ENCODE results near the gene SORCS3. TPM values are rescaled to one million over a fixed set of nuclear protein-coding genes. Genes with fewer than 3 reads are reported as not detected.

SORCS3 gene
- total and polyA plus RNA-seq, 2 donors (not counting 1 experiment from before 2014, with no cell fraction given), result not detected

GRCh38 chr10:105269689-105270088, 628.6 kb downstream of the SORCS3 start:
- intact Hi-C loops (cut with micrococcal nuclease), result no loop called here
- H3K4me3 ChIP-seq (ENCODE audit: control extremely low read depth in 1 of 5, extremely low read depth in 1 of 5, insufficient read depth in 1 of 5, low read depth in 2 of 5, low read length in 4 of 5), result no peak overlapping the region
- H3K79me2 ChIP-seq (ENCODE audit: control insufficient read depth, insufficient read depth, low read length), result no peaks in the 10 kb centered on the region
- H3K9ac ChIP-seq (ENCODE audit: low read length), result no peak overlapping the region
- H3K9me3 ChIP-seq (ENCODE audit: control extremely low read depth in 1 of 3, control insufficient read depth in 2 of 3, insufficient read depth in 1 of 3, low read length in 2 of 3), result no peaks in the 10 kb centered on the region
- no peak overlapping the region for H3K27ac ChIP-seq (ENCODE audit: low read length in 2 of 2)
- no peak for TF ChIP-seq CTCF (IDR thresholded peaks at IDR 0.05)
- no peak for TF ChIP-seq EZH2 (IDR thresholded peaks at IDR 0.05; ENCODE audit: borderline replicate concordance, insufficient read depth, low read depth, low read length, poor library complexity, severe bottlenecking)
- POLR2A ChIA-PET, result no interaction called here
- no peaks in the 10 kb centered on the region for H3K27me3 ChIP-seq (replicated peaks in 1 of 4; ENCODE audit: control extremely low read depth in 1 of 4, control insufficient read depth in 3 of 4, insufficient read depth in 4 of 4, low read length in 3 of 4)
- H3K4me3 Mint-ChIP-seq, result no peak overlapping the region
- H2AFZ ChIP-seq (ENCODE audit: insufficient read depth, low read depth, low read length, poor library complexity, severe bottlenecking), result no peak overlapping the region
- DNase-seq, result no peak
- no peaks in the 10 kb centered on the region for H4K20me1 ChIP-seq (ENCODE audit: control insufficient read depth, insufficient read depth, low read length, poor library complexity, severe bottlenecking)
- no peak for ATAC-seq (ENCODE audit: low read depth)
- 22% methylated on average over 1 of the region's 3 CpGs for WGBS (ENCODE audit: insufficient coverage)
- H3K9me3 Mint-ChIP-seq (ENCODE audit: insufficient read depth), result peaks cover 4% of the 10 kb centered on the region
- no peaks in the 10 kb centered on the region for H3K4me1 ChIP-seq (ENCODE audit: control insufficient read depth in 2 of 2, insufficient read depth in 2 of 2, low read length in 2 of 2)
- no peaks in the 10 kb centered on the region for H3K4me1 Mint-ChIP-seq
- no peak overlapping the region for H3K27ac Mint-ChIP-seq
- H3K36me3 ChIP-seq (replicated peaks in 1 of 2; ENCODE audit: control extremely low read depth in 1 of 2, control insufficient read depth in 1 of 2, extremely low read depth in 1 of 2, insufficient read depth in 2 of 2, low read length in 1 of 2), result no peaks in the 10 kb centered on the region
- CTCF ChIA-PET, result no interaction called here
- H3K4me2 ChIP-seq (replicated peaks; ENCODE audit: low read depth, low read length, poor library complexity, severe bottlenecking), result no peak overlapping the region
- H3K27me3 Mint-ChIP-seq, result no peaks in the 10 kb centered on the region

GRCh38 chr10:105274556-105275070, 633.5 kb downstream of the SORCS3 start:
- no peak overlapping the region for H3K4me3 Mint-ChIP-seq

More at GRCh38 chr10:105274556-105275070, 633.5 kb downstream of the SORCS3 start:
- Mint-ChIP-seq H3K9me3 (ENCODE audit: insufficient read depth) (no peaks in the 10 kb centered on the region), H3K27ac (no peak overlapping the region), H3K27me3 (no peaks in the 10 kb centered on the region), H3K4me1 (no peaks in the 10 kb centered on the region)
- no peak for DNase-seq
- Histone ChIP-seq H3K4me2 (replicated peaks; ENCODE audit: low read depth, low read length, poor library complexity, severe bottlenecking) (no peak overlapping the region), H3K9me3 (ENCODE audit: control extremely low read depth in 1 of 3, control insufficient read depth in 2 of 3, insufficient read depth in 1 of 3, low read length in 2 of 3) (no peaks in the 10 kb centered on the region), H4K20me1 (ENCODE audit: control insufficient read depth, insufficient read depth, low read length, poor library complexity, severe bottlenecking) (no peaks in the 10 kb centered on the region), H3K4me1 (ENCODE audit: control insufficient read depth in 2 of 2, insufficient read depth in 2 of 2, low read length in 2 of 2) (no peaks in the 10 kb centered on the region), H2AFZ (ENCODE audit: insufficient read depth, low read depth, low read length, poor library complexity, severe bottlenecking) (no peak overlapping the region), H3K4me3 (ENCODE audit: control extremely low read depth in 1 of 5, extremely low read depth in 1 of 5, insufficient read depth in 1 of 5, low read depth in 2 of 5, low read length in 4 of 5) (no peak overlapping the region), H3K27ac (ENCODE audit: low read length in 2 of 2) (no peak overlapping the region), H3K79me2 (ENCODE audit: control insufficient read depth, insufficient read depth, low read length) (no peaks in the 10 kb centered on the region), H3K27me3 (replicated peaks in 1 of 4; ENCODE audit: control extremely low read depth in 1 of 4, control insufficient read depth in 3 of 4, insufficient read depth in 4 of 4, low read length in 3 of 4) (no peaks in the 10 kb centered on the region), H3K9ac (ENCODE audit: low read length) (no peak overlapping the region), H3K36me3 (replicated peaks in 1 of 2; ENCODE audit: control extremely low read depth in 1 of 2, control insufficient read depth in 1 of 2, extremely low read depth in 1 of 2, insufficient read depth in 2 of 2, low read length in 1 of 2) (no peaks in the 10 kb centered on the region)
- ChIA-PET CTCF (interaction anchor here (0.6 kb wide), 1 partner anchor 25 kb away, joined by 4 read pairs; no protein-coding TSS in a partner anchor), POLR2A (no interaction called here)
- WGBS (ENCODE audit: insufficient coverage), result no CpG with 5 or more reads among the region's 3 CpGs
- ATAC-seq (ENCODE audit: low read depth), result no peak
- intact Hi-C loops (cut with micrococcal nuclease), result no loop called here
- TF ChIP-seq EZH2 (IDR thresholded peaks at IDR 0.05; ENCODE audit: borderline replicate concordance, insufficient read depth, low read depth, low read length, poor library complexity, severe bottlenecking) (no peak), CTCF (IDR thresholded peaks at IDR 0.05) (no peak)

Measured in B cell (primary cell).